Parathyroid adenoma (tissue), 2 donors: ENCODE results near the gene ITM2C.

ENCODE experiments used
- H2AFZ ChIP-seq: fragments of 300-600 bp; sonication (generic); one replicate; pipeline ENCODE4 v1.7.0; 2017; ENCODE audit warnings: antibody characterized with exemption, mild to moderate bottlenecking
- H3K27ac ChIP-seq: fragments of 300-600 bp; sonication (generic); one replicate; pipeline ENCODE4 v1.7.0; 2017
- H3K27me3 ChIP-seq: fragments of 300-600 bp; sonication (generic); one replicate; pipeline ENCODE4 v1.7.0; 2017; ENCODE audit warnings: low read length; ENCODE audit not compliant: control insufficient read depth, insufficient read depth
- H3K36me3 ChIP-seq: fragments of 300-600 bp; sonication (generic); one replicate; pipeline ENCODE4 v1.7.0; 2017; ENCODE audit warnings: low read length; ENCODE audit not compliant: control insufficient read depth, insufficient read depth
- H3K4me1 ChIP-seq: fragments of 300-600 bp; sonication (generic); one replicate; pipeline ENCODE4 v1.7.0; 2017; ENCODE audit warnings: control low read depth
- H3K4me2 ChIP-seq: fragments of 300-600 bp; sonication (generic); one replicate; pipeline ENCODE4 v1.7.0; 2017; ENCODE audit warnings: low read length
- H3K4me3 ChIP-seq: fragments of 300-600 bp; sonication (generic); one replicate; pipeline ENCODE4 v1.7.0; 2017; ENCODE audit warnings: low read depth, low read length
- H3K79me2 ChIP-seq: fragments of 300-600 bp; sonication (generic); one replicate; pipeline ENCODE4 v1.7.0; 2017; ENCODE audit warnings: control low read depth
- H3K9ac ChIP-seq: fragments of 300-600 bp; sonication (generic); one replicate; pipeline ENCODE4 v1.7.0; 2017; ENCODE audit warnings: mild to moderate bottlenecking
- H3K9me3 ChIP-seq: fragments of 300-600 bp; sonication (generic); one replicate; pipeline ENCODE4 v1.7.0; 2017; ENCODE audit warnings: low read length; ENCODE audit not compliant: control insufficient read depth
- TF ChIP-seq, protein P1 (sequence below): fragments of 300-600 bp; sonication (generic); IDR thresholded peaks from one replicate; pipeline ENCODE4 v1.7.0; 2017; ENCODE audit warnings: antibody characterized with exemption, mild to moderate bottlenecking
- donor health status: primary hyperparathyroidism.

ITM2C gene, protein sequence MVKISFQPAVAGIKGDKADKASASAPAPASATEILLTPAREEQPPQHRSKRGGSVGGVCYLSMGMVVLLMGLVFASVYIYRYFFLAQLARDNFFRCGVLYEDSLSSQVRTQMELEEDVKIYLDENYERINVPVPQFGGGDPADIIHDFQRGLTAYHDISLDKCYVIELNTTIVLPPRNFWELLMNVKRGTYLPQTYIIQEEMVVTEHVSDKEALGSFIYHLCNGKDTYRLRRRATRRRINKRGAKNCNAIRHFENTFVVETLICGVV

DNA sequence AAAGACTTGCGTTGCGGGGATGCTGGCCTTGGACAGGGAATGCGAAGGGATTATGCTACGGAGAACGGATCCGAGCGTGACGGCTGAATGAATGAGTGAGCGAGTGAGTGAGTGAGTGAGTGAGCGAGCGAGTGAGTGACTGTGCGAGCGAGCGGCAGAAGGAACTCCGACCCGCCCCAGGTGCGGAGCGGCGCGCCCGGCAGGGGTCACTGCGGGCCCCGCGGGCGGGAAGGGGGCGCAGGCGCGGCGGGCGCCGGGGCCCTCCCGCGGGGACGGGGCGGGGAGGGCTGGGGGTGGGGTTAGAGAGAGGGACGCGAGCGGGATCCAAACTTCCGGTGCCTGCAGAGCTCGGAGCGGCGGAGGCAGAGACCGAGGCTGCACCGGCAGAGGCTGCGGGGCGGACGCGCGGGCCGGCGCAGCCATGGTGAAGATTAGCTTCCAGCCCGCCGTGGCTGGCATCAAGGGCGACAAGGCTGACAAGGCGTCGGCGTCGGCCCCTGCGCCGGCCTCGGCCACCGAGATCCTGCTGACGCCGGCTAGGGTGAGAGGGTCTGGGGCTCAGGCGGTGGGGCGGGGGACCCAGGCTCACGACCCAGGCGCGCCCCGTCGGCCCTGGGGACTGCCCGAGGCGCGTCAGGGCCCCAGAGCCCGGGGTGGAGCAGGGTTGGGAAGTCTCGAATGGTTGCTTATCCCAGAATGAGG is at the start of gene ITM2C:
Gene ITM2C (plus strand): TSS at position 338 of the 702 bp plus-strand sequence. CDS start 84 bp downstream, at position 422.
- H3K27me3 ChIP-seq, result no peaks in the 10 kb centered on the region
- peak within 1 kb of the TSS; percentile 68 for H3K4me3 ChIP-seq
- no peaks in the 10 kb centered on the region for H3K79me2 ChIP-seq
- no peaks in the 10 kb centered on the region for H3K9me3 ChIP-seq
- H3K4me2 ChIP-seq, result peak within 1 kb of the TSS; percentile 92
- TF ChIP-seq, protein P1, sequence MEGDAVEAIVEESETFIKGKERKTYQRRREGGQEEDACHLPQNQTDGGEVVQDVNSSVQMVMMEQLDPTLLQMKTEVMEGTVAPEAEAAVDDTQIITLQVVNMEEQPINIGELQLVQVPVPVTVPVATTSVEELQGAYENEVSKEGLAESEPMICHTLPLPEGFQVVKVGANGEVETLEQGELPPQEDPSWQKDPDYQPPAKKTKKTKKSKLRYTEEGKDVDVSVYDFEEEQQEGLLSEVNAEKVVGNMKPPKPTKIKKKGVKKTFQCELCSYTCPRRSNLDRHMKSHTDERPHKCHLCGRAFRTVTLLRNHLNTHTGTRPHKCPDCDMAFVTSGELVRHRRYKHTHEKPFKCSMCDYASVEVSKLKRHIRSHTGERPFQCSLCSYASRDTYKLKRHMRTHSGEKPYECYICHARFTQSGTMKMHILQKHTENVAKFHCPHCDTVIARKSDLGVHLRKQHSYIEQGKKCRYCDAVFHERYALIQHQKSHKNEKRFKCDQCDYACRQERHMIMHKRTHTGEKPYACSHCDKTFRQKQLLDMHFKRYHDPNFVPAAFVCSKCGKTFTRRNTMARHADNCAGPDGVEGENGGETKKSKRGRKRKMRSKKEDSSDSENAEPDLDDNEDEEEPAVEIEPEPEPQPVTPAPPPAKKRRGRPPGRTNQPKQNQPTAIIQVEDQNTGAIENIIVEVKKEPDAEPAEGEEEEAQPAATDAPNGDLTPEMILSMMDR, result peak; percentile 26
- peak within 1 kb of the TSS; percentile 72 for H2AFZ ChIP-seq
- H3K36me3 ChIP-seq, result no peaks in the 10 kb centered on the region
- peak within 1 kb of the TSS; percentile 73 for H3K27ac ChIP-seq
- H3K9ac ChIP-seq, result peak within 1 kb of the TSS; percentile 15
- peaks cover 19% of the 10 kb centered on the region for H3K4me1 ChIP-seq

DNA sequence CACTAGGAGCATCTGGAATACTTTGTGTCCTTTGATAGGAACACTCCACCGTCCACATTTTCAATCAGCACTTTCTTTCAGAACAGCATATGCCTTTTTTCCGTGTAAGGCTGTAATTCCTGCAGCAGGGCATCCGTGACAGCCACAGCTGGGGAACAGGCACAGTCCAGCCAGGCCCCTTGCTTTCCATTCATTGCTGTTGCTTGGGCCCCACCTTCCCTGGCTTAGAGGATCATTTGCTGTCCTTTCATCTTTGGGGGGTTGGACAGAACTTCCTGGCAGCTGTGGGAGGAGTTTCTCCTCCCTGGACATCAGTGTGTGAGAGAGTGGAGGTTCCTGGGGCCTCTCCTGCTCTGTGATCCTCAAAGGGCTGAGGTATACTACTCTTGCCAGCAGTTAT is 49.7 kb upstream of the ITM2C start:
- Histone ChIP-seq H2AFZ (no peak overlapping the region), H3K27ac (no peak overlapping the region), H3K4me2 (no peak overlapping the region), H3K4me3 (no peak overlapping the region), H3K4me1 (peaks cover 13% of the 10 kb centered on the region), H3K79me2 (no peaks in the 10 kb centered on the region), H3K9ac (no peak overlapping the region), H3K9me3 (no peaks in the 10 kb centered on the region), H3K27me3 (no peaks in the 10 kb centered on the region), H3K36me3 (no peaks in the 10 kb centered on the region)
- TF ChIP-seq, protein P1, result no peak

DNA sequence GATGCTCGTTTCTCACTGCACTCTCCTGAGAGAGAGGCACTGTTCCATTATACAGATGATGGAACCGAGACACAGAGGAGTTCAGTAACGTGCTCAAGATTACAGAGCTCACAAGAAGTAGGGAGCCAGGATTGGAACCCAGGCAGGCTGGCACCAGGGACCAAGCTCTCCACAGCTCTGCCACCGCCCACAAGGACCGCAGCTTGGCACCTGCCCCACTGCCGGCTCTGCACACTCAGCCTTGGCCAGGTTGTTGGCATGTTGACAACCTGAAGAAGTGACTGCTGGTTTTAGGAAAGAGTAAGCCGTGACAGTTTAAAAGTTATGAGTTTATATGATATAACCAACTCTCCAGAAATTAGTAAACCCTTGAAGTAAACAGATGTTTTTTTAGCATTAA is 48.0 kb upstream of the ITM2C start:
- H3K36me3 ChIP-seq, result no peaks in the 10 kb centered on the region
- H3K9me3 ChIP-seq, result no peaks in the 10 kb centered on the region
- no peak overlapping the region for H3K4me2 ChIP-seq
- no peak overlapping the region for H3K9ac ChIP-seq
- no peak overlapping the region for H3K27ac ChIP-seq
- H3K4me3 ChIP-seq, result no peak overlapping the region
- no peaks in the 10 kb centered on the region for H3K79me2 ChIP-seq
- no peak overlapping the region for H2AFZ ChIP-seq
- TF ChIP-seq, protein P1, result no peak
- peaks cover 13% of the 10 kb centered on the region for H3K4me1 ChIP-seq
- H3K27me3 ChIP-seq, result no peaks in the 10 kb centered on the region

DNA sequence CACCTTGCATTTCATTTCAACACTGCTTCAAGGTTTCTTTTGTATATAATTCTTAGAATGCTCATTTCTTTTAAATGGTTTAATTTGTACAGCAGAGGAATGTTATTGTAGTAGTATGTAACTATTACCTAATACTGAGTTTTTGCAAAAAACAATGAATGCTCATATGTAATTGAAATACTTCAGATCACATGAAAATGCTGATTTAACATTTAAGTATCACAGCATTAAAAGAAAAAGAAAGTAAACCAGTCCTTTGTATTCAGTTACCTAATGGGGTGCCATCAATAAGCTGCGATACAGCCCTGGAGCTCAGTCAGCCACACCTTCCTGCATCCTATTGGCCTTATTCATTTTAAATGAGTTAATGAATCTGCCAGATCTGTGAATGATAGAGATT is 45.3 kb upstream of the ITM2C start:
- no peaks in the 10 kb centered on the region for H3K36me3 ChIP-seq
- H3K9me3 ChIP-seq, result no peaks in the 10 kb centered on the region
- no peaks in the 10 kb centered on the region for H3K79me2 ChIP-seq
- H3K9ac ChIP-seq, result no peak overlapping the region
- H3K4me1 ChIP-seq, result peaks cover 18% of the 10 kb centered on the region
- H3K4me3 ChIP-seq, result no peak overlapping the region
- no peak overlapping the region for H3K4me2 ChIP-seq
- no peaks in the 10 kb centered on the region for H3K27me3 ChIP-seq
- TF ChIP-seq, protein P1, result no peak
- H2AFZ ChIP-seq, result no peak overlapping the region
- H3K27ac ChIP-seq, result no peak overlapping the region
